ENCODE data around the gene MINAR1. TPM values are rescaled to one million over a fixed set of nuclear protein-coding genes. Genes with fewer than 3 reads are reported as not detected.

The MINAR1 gene
- total and polyA plus RNA-seq, 2 of the 13 experiments (the other 11 are each of a cell fraction or from before 2014, with no cell fraction given): 0.15 to 0.16 TPM

DNA sequence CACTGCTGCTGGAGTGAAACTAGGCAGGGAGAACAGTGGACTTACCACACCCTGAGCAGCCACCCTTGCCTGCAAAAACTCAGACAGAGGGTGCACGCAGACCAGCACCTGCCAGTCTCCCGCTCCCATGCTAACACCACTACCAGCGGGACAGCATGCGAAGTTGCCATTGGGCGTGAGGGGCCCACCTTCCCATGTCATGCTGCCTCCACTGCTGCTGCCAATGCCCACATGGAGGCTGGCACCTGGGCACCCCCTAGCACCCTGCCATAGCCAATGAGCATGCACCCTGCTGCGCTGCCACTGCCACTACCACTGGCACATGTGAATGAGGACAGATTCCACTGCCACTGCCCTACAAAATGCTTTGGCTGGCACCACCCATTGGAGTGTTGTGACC, 19.7 kb upstream of the MINAR1 start (continued):
- TF ChIP-seq ZNF768 (CRISPR knock-in tag; IDR thresholded peaks at IDR 0.05) (no peak), TCF7L2 (IDR thresholded peaks at IDR 0.05; ENCODE audit: low read depth, low read length) (no peak)

DNA sequence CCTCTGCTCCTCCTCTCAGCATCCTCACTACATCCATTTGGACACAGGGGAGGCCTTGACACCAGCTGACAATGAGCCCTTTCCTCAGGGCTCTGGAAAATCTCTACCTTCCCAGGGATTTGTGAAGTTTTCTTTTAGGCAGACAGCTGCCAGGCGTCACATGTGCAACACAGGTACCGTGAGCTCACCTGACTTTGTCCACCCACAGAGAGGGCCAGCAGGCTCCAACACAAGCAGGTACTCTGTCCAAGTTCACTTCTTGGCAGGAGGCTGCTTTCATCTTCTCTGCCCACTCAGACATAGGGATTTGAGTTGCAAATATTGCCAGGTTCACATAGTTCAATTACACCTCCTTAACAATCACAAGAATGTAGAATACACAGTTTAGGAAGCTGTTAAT, 15.3 kb upstream of the MINAR1 start:
- Histone ChIP-seq H3K27me3 (ENCODE audit: control insufficient read depth in 1 of 2, insufficient read depth in 2 of 2, low read length in 2 of 2) (no peaks in the 10 kb centered on the region), H3K27ac (ENCODE audit: extremely low read length, insufficient read depth, low read length) (no peak overlapping the region), H3K79me2 (ENCODE audit: insufficient read depth, low read length) (no peaks in the 10 kb centered on the region), H3K9me3 (ENCODE audit: low read length) (no peaks in the 10 kb centered on the region), H4K20me1 (ENCODE audit: insufficient read depth, low read length) (no peaks in the 10 kb centered on the region), H3K4me2 (ENCODE audit: low read depth, low read length) (no peak overlapping the region), H3K4me3 (replicated peaks in 1 of 3; ENCODE audit: insufficient read depth in 1 of 3, low read depth in 2 of 3, low read length in 3 of 3) (no peak overlapping the region), H2AFZ (ENCODE audit: low read length) (no peak overlapping the region), H3K36me3 (replicated peaks in 1 of 2; ENCODE audit: control insufficient read depth in 1 of 2, insufficient read depth in 2 of 2, low read length in 2 of 2) (no peaks in the 10 kb centered on the region), H3K4me1 (ENCODE audit: insufficient read depth, low read length) (no peaks in the 10 kb centered on the region), H3K9ac (ENCODE audit: insufficient read depth, low read depth, low read length) (no peak overlapping the region)
- no peak for FAIRE-seq
- BruUV-seq (replicated peaks): no TSS peak
- DNase-seq (ENCODE audit: low spot score): no peak
- ChIA-PET POLR2A (no interaction called here), CTCF (ENCODE audit: low intra/inter-chr PET ratio, low total read pairs) (no interaction called here)
- WGBS (ENCODE audit: low lambda C conversion rate): no CpG with 5 or more reads among the region's 2 CpGs
- in situ Hi-C loops (cut with HindIII; ENCODE audit: extremely low pct_ligation_motif_present, low pct_unique_long_range_greater_than_20kb) (no loop called here), intact Hi-C loops (cut with micrococcal nuclease; ENCODE audit: unreplicated experiment) (no loop called here)
- ATAC-seq: no peak
- TF ChIP-seq EEA1 (CRISPR knock-in tag; IDR thresholded peaks at IDR 0.05; ENCODE audit: borderline replicate concordance) (no peak), PHF5A (CRISPR knock-in tag; IDR thresholded peaks at IDR 0.05; ENCODE audit: low read depth, unreplicated experiment) (no peak), ZNF629 (CRISPR knock-in tag; conservative IDR thresholded peaks at IDR 0.05) (no peak), HOXA3 (CRISPR knock-in tag; IDR thresholded peaks at IDR 0.05) (no peak), ZNF274 (CRISPR knock-in tag; IDR thresholded peaks at IDR 0.05) (no peak), RBM22 (optimal IDR thresholded peaks at IDR 0.05; ENCODE audit: low read length) (no peak), NR2F1 (CRISPR knock-in tag; IDR thresholded peaks at IDR 0.05) (no peak), ZFP90 (CRISPR knock-in tag; IDR thresholded peaks at IDR 0.05; ENCODE audit: borderline replicate concordance) (no peak)
- TF ChIP-seq, protein P1, sequence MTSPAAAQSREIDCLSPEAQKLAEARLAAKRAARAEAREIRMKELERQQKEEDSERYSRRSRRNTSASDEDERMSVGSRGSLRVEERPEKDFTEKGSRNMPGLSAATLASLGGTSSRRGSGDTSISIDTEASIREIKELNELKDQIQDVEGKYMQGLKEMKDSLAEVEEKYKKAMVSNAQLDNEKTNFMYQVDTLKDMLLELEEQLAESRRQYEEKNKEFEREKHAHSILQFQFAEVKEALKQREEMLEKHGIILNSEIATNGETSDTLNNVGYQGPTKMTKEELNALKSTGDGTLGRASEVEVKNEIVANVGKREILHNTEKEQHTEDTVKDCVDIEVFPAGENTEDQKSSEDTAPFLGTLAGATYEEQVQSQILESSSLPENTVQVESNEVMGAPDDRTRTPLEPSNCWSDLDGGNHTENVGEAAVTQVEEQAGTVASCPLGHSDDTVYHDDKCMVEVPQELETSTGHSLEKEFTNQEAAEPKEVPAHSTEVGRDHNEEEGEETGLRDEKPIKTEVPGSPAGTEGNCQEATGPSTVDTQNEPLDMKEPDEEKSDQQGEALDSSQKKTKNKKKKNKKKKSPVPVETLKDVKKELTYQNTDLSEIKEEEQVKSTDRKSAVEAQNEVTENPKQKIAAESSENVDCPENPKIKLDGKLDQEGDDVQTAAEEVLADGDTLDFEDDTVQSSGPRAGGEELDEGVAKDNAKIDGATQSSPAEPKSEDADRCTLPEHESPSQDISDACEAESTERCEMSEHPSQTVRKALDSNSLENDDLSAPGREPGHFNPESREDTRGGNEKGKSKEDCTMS (CRISPR knock-in tag; conservative IDR thresholded peaks at IDR 0.05): no peak
- TF ChIP-seq, protein P2, sequence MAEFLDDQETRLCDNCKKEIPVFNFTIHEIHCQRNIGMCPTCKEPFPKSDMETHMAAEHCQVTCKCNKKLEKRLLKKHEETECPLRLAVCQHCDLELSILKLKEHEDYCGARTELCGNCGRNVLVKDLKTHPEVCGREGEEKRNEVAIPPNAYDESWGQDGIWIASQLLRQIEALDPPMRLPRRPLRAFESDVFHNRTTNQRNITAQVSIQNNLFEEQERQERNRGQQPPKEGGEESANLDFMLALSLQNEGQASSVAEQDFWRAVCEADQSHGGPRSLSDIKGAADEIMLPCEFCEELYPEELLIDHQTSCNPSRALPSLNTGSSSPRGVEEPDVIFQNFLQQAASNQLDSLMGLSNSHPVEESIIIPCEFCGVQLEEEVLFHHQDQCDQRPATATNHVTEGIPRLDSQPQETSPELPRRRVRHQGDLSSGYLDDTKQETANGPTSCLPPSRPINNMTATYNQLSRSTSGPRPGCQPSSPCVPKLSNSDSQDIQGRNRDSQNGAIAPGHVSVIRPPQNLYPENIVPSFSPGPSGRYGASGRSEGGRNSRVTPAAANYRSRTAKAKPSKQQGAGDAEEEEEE (CRISPR knock-in tag; IDR thresholded peaks at IDR 0.05; ENCODE audit: borderline replicate concordance): no peak
- TF ChIP-seq, protein P3, sequence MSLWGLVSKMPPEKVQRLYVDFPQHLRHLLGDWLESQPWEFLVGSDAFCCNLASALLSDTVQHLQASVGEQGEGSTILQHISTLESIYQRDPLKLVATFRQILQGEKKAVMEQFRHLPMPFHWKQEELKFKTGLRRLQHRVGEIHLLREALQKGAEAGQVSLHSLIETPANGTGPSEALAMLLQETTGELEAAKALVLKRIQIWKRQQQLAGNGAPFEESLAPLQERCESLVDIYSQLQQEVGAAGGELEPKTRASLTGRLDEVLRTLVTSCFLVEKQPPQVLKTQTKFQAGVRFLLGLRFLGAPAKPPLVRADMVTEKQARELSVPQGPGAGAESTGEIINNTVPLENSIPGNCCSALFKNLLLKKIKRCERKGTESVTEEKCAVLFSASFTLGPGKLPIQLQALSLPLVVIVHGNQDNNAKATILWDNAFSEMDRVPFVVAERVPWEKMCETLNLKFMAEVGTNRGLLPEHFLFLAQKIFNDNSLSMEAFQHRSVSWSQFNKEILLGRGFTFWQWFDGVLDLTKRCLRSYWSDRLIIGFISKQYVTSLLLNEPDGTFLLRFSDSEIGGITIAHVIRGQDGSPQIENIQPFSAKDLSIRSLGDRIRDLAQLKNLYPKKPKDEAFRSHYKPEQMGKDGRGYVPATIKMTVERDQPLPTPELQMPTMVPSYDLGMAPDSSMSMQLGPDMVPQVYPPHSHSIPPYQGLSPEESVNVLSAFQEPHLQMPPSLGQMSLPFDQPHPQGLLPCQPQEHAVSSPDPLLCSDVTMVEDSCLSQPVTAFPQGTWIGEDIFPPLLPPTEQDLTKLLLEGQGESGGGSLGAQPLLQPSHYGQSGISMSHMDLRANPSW (CRISPR knock-in tag; IDR thresholded peaks at IDR 0.05; ENCODE audit: borderline replicate concordance): no peak
